Measurements from ENCODE around the gene NIBAN1.

NIBAN1 gene

GRCh38 chr1:184941410-184941733, 32.9 kb downstream of the NIBAN1 start:
- no peak for DNase-seq

- no peak for DNase-seq
Measured at GRCh38 chr1:184940694-184941409, 33.5 kb downstream of the NIBAN1 start.

- DNase-seq = no peak
Measured at GRCh38 chr1:184940226-184940625, 34.1 kb downstream of the NIBAN1 start.

- no peak for DNase-seq
Measured at GRCh38 chr1:184937729-184938128, 36.6 kb downstream of the NIBAN1 start.

GRCh38 chr1:184935920-184936798, 38.1 kb downstream of the NIBAN1 start:
- DNase-seq = no peak

- DNase-seq = no peak
Measured at GRCh38 chr1:184933944-184934343, 40.4 kb downstream of the NIBAN1 start.

- no peak for DNase-seq
Measured at GRCh38 chr1:184932319-184932718, 42.0 kb downstream of the NIBAN1 start.

GRCh38 chr1:184931566-184931965, 42.7 kb downstream of the NIBAN1 start:
- no peak for DNase-seq

- DNase-seq = no peak
Measured at GRCh38 chr1:184930645-184931044, 43.7 kb downstream of the NIBAN1 start.

GRCh38 chr1:184930232-184930631, 44.1 kb downstream of the NIBAN1 start:
- DNase-seq = no peak

GRCh38 chr1:184929711-184930202, 44.6 kb downstream of the NIBAN1 start:
- DNase-seq = no peak

- DNase-seq = no peak
Measured at GRCh38 chr1:184928394-184928793, 45.9 kb downstream of the NIBAN1 start.

All from stimulated activated CD4-positive, alpha-beta T cell treated with anti-CD3 and anti-CD28 coated beads, Interleukin-4, amount 100 ng/mL, for 24 hours (primary cell).